Fibroblast of lung (primary cell): ENCODE data around the gene NDUFS5.

Source experiments
- CTCF ChIP-seq, 2 donors: IDR thresholded peaks in 1 of 2; conservative IDR thresholded peaks in 1 of 2; 1 replicate in 1 of 2; 2 replicates in 1 of 2; pipeline ENCODE4 v1.5.1; 2011 to 2012; ENCODE audit warnings: low read length in 2 of 2, control low read depth in 1 of 2, inconsistent platforms in 1 of 2, low read depth in 1 of 2, mild to moderate bottlenecking in 1 of 2
- EZH2 ChIP-seq: IDR thresholded peaks from 2 replicates; pipeline ENCODE4 v1.5.1; 2012; ENCODE audit warnings: low read length, control low read depth, mild to moderate bottlenecking; ENCODE audit errors: missing control alignments

GRCh38 chr1:39043513-39043912 is 17.4 kb downstream of the NDUFS5 start:
- TF ChIP-seq CTCF (conservative IDR thresholded peaks at IDR 0.05 in 1 of 2, IDR thresholded peaks at IDR 0.05 in 1 of 2; ENCODE audit: low read depth in 1 of 2, low read length in 2 of 2) (no peak), EZH2 (no peak)
